Caco-2 (cell line): ENCODE results near the gene PATL2. TPM values are rescaled to one million over a fixed set of nuclear protein-coding genes. Genes with fewer than 3 reads are reported as not detected.
"Not testable (repeated sequence)": the region's sequence is repeated elsewhere in the genome, so short reads cannot be mapped to it uniquely, and the experiment has no call there.

Source experiments
- BruUV-seq: library from RNA; stranded (reverse); fragments of 400-500 nt; replicated peaks from 2 replicates; lab custom pipeline; 2021; lab: Mats Ljungman, UMichigan
- CTCF ChIA-PET: fragments of 300-600 bp; sonication (Branson Sonifier 250); formaldehyde crosslinking; loops from one replicate; lab custom pipeline; 2022; ENCODE audit warnings: antibody characterized with exemption; lab: Charles Lee
- POLR2A ChIA-PET: fragments of 300-600 bp; sonication (Branson Sonifier 250); formaldehyde crosslinking; loops from one replicate; lab custom pipeline; 2022; ENCODE audit warnings: antibody characterized with exemption; lab: Charles Lee
- DNase-seq, 2 experiments: peaks; one replicate each; pipeline versions ENCODE4 v3.0.0 to v3.0.0-alpha.2; 2020 to 2022
- H3K27me3 ChIP-seq: replicated peaks from 2 replicates; pipeline ENCODE4 v1.6.0; 2011; ENCODE audit warnings: low read length; ENCODE audit not compliant: control insufficient read depth, insufficient read depth
- H3K36me3 ChIP-seq: 2 replicates; pipeline ENCODE4 v1.5.1; 2011; ENCODE audit warnings: low read length; ENCODE audit not compliant: control insufficient read depth, insufficient read depth
- H3K4me1 ChIP-seq: fragments of 250-450 bp; sonication (Bioruptor Pico); 2 replicates; pipeline ENCODE4 v1.5.1; 2020; ENCODE audit warnings: mild to moderate bottlenecking
- H3K4me3 ChIP-seq: 2 replicates; pipeline ENCODE4 v1.5.1; 2011; ENCODE audit warnings: low read depth, mild to moderate bottlenecking, control low read depth, low read length
- H3K9me3 ChIP-seq: fragments of 250-450 bp; sonication (Bioruptor Pico); 2 replicates; pipeline ENCODE4 v1.5.1; 2020; ENCODE audit warnings: mild to moderate bottlenecking, moderate library complexity
- H3K27ac Mint-ChIP-seq: one replicate; pipeline ENCODE4 v1.8.0; 2022; ENCODE audit warnings: mixed read lengths; ENCODE audit not compliant: unreplicated experiment
- H3K27me3 Mint-ChIP-seq: one replicate; pipeline ENCODE4 v1.8.0; 2022; ENCODE audit warnings: mixed read lengths; ENCODE audit not compliant: insufficient read depth, unreplicated experiment
- H3K36me3 Mint-ChIP-seq: one replicate; pipeline ENCODE4 v1.8.0; 2022; ENCODE audit warnings: mild to moderate bottlenecking, mixed read lengths; ENCODE audit not compliant: insufficient read depth, unreplicated experiment
- H3K4me1 Mint-ChIP-seq: one replicate; pipeline ENCODE4 v1.8.0; 2022; ENCODE audit warnings: low read depth, mixed read lengths; ENCODE audit not compliant: unreplicated experiment
- H3K4me3 Mint-ChIP-seq: one replicate; pipeline ENCODE4 v1.8.0; 2022; ENCODE audit warnings: mild to moderate bottlenecking, moderate library complexity, mixed read lengths; ENCODE audit not compliant: unreplicated experiment
- H3K9me3 Mint-ChIP-seq: one replicate; pipeline ENCODE4 v1.8.0; 2022; ENCODE audit warnings: mixed read lengths; ENCODE audit not compliant: unreplicated experiment
- CTCF ChIP-seq, 2 experiments: fragments of 200-600 bp in 1 of 2; IDR thresholded peaks; 1 replicate in 1 of 2; 2 replicates in 1 of 2; pipeline versions ENCODE4 v1.5.1 to v1.8.0; 2011 to 2022; ENCODE audit warnings: antibody characterized with exemption in 1 of 2, control low read depth in 1 of 2, inconsistent platforms in 1 of 2, low read depth in 1 of 2, low read length in 1 of 2, mild to moderate bottlenecking in 1 of 2, moderate library complexity in 1 of 2; ENCODE audit not compliant: insufficient read depth in 1 of 2, severe bottlenecking in 1 of 2, unreplicated experiment in 1 of 2
- intact Hi-C: fragments of 100-400 bp; cut with micrococcal nuclease; formaldehyde crosslinking; loops from one replicate; pipeline ENCODE4 v1.10.0; 2022; ENCODE audit not compliant: unreplicated experiment
- total RNA-seq: library from RNA; stranded (reverse); gene quantifications from 2 replicates; pipeline ENCODE4 v1.2.3, GENCODE V29; 2022

PATL2 gene
- total RNA-seq, 1 experiment from 2014 or later, result 0.32 TPM

DNA sequence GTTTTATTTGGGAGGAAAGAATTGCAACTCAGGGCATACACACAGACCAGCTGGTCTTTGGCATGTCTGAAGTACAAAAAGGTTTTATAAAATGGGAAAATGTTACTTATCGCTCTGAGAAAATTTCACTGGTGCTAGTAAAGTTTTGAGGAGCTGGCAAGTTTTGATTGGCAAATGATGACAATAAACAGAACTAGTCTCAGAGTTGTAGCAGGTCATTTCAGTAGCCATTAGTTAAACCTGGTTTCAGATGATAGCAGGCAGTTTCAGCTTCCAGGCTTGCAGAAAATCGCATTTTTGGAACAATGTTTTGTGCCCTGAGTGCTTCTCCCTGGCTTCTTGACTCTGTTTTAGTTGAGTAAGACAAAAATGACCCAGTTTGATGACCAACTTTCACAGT, 10.9 kb upstream of the PATL2 start:
- no peaks in the 10 kb centered on the region for H3K36me3 ChIP-seq
- Mint-ChIP-seq H3K9me3 (no peaks in the 10 kb centered on the region), H3K4me3 (no peak overlapping the region), H3K27ac (no peak overlapping the region), H3K36me3 (peaks cover 14% of the 10 kb centered on the region), H3K4me1 (no peaks in the 10 kb centered on the region), H3K27me3 (no peaks in the 10 kb centered on the region)
- TF ChIP-seq CTCF (IDR thresholded peaks at IDR 0.05; ENCODE audit: insufficient read depth in 1 of 2, low read depth in 1 of 2, low read length in 1 of 2, severe bottlenecking in 1 of 2, unreplicated experiment in 1 of 2), result no peak
- intact Hi-C loops, result no loop called here
- H3K4me1 ChIP-seq, result no peaks in the 10 kb centered on the region
- no peaks in the 10 kb centered on the region for H3K9me3 ChIP-seq
- no TSS peak for BruUV-seq
- no peak overlapping the region for H3K4me3 ChIP-seq
- CTCF ChIA-PET, result no interaction called here
- POLR2A ChIA-PET, result interaction anchor here (0.6 kb wide), 1 partner anchor 624 kb away, joined by 4 read pairs; no protein-coding TSS in a partner anchor
- no peaks in the 10 kb centered on the region for H3K27me3 ChIP-seq
- DNase-seq, result no peak

DNA sequence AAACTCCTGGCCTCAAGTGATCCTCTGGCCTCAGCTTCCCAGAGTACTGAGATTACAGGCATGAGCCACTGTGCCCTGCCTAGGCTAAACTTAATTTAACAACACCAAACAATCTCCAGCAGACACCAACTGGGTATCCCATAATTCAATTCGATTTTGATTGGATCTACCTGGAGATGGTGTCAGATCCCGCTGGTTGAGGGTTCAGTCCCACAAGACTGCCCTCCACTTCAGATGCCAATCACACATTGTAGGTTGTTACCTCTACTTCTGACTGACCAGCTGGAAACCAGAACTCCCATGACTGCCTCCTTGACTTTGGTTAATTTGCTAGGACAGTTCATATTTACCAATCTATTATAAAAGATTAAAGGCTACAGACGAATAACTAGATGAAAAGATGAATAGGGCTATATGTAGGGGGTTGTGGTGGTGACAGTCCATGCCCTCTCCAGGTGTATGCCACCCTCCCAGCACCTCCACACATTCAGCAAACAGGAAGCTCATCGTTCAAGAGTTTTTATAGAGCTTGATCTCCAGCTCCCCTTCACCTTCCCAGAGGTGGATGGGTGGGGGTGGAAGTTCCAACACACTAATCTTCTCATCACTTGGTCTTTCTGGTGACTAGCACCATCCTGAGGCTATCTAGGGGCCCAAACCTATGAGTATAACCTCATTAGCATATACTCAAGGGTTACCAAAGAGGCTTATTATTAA, 9.5 kb upstream of the PATL2 start:
- Mint-ChIP-seq H3K4me3 (no peak overlapping the region), H3K36me3 (peaks cover 20% of the 10 kb centered on the region), H3K27me3 (no peaks in the 10 kb centered on the region), H3K4me1 (no peaks in the 10 kb centered on the region), H3K27ac (no peak overlapping the region), H3K9me3 (no peaks in the 10 kb centered on the region)
- Histone ChIP-seq H3K4me3 (no peak overlapping the region), H3K27me3 (no peaks in the 10 kb centered on the region), H3K4me1 (no peaks in the 10 kb centered on the region), H3K9me3 (no peaks in the 10 kb centered on the region), H3K36me3 (no peaks in the 10 kb centered on the region)
- no peak for DNase-seq
- BruUV-seq, result no TSS peak
- ChIA-PET POLR2A (no interaction called here), CTCF (interaction anchor here (1.8 kb wide), 1 partner anchor 57 kb away, joined by 4 read pairs; the partner anchor contains the start of gene SPG11)
- intact Hi-C loops, result no loop called here
- no peak for TF ChIP-seq CTCF (IDR thresholded peaks at IDR 0.05; ENCODE audit: insufficient read depth in 1 of 2, low read depth in 1 of 2, low read length in 1 of 2, severe bottlenecking in 1 of 2, unreplicated experiment in 1 of 2)

- H3K4me1 Mint-ChIP-seq, H3K4me3 Mint-ChIP-seq, POLR2A ChIA-PET, H3K4me1 ChIP-seq, intact Hi-C loops, H3K36me3 ChIP-seq, BruUV-seq, H3K9me3 Mint-ChIP-seq, H3K27me3 Mint-ChIP-seq, H3K27ac Mint-ChIP-seq, DNase-seq, H3K9me3 ChIP-seq, H3K4me3 ChIP-seq, H3K27me3 ChIP-seq: not testable (repeated sequence)
- CTCF ChIA-PET, result interaction anchor here (1.8 kb wide), 1 partner anchor 57 kb away, joined by 4 read pairs; the partner anchor contains the start of gene SPG11
- H3K36me3 Mint-ChIP-seq, result peaks cover 26% of the 10 kb centered on the region
These were observed 8.9 kb upstream of the PATL2 start for GRCh38 chr15:44720000-44720435.
